Breast epithelium (tissue), 3 donors: ENCODE results near the gene C1QTNF1.

Source experiments
- POLR2A ChIP-seq: fragments of 450-650 bp; IDR thresholded peaks from one replicate; pipeline ENCODE4 v1.6.1; 2016; ENCODE audit warnings: antibody characterized with exemption, mild to moderate bottlenecking, moderate library complexity
- POLR2AphosphoS5 ChIP-seq, 3 donors: sonication (generic); formaldehyde crosslinking; IDR thresholded peaks; one replicate each; pipeline ENCODE4 v1.6.1; 2017; ENCODE audit warnings: antibody characterized with exemption in 3 of 3
- TF ChIP-seq, protein P1 (sequence below), 3 donors: fragments of 450-650 bp; IDR thresholded peaks; one replicate each; pipeline ENCODE4 v1.5.1; 2016 to 2017; ENCODE audit warnings: antibody characterized with exemption in 3 of 3, mild to moderate bottlenecking in 3 of 3, moderate library complexity in 3 of 3

DNA sequence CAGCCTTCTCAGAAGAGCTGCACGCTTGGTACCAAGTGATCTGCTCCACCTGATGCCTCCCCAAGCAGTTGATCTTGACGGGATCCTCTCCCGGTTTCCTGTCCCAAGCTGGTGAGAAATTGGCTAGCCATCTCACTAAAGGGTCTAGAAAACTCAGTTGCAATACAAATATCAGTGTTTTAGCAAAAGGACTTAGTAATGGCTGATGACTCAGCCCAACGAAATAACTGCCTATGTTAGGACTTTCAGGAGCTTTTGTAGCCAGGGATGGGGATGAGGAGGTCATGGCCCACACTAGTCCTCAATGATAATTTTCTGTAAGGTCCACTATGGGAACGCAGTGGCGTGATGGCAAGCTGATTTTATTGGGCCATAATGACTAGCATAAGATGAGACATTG lies 27.3 kb downstream of the C1QTNF1 start:
- TF ChIP-seq, protein P1, sequence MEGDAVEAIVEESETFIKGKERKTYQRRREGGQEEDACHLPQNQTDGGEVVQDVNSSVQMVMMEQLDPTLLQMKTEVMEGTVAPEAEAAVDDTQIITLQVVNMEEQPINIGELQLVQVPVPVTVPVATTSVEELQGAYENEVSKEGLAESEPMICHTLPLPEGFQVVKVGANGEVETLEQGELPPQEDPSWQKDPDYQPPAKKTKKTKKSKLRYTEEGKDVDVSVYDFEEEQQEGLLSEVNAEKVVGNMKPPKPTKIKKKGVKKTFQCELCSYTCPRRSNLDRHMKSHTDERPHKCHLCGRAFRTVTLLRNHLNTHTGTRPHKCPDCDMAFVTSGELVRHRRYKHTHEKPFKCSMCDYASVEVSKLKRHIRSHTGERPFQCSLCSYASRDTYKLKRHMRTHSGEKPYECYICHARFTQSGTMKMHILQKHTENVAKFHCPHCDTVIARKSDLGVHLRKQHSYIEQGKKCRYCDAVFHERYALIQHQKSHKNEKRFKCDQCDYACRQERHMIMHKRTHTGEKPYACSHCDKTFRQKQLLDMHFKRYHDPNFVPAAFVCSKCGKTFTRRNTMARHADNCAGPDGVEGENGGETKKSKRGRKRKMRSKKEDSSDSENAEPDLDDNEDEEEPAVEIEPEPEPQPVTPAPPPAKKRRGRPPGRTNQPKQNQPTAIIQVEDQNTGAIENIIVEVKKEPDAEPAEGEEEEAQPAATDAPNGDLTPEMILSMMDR (IDR thresholded peaks at IDR 0.05), result no peak
- TF ChIP-seq POLR2A (no peak), POLR2AphosphoS5 (IDR thresholded peaks at IDR 0.05) (no peak)
